Lower leg skin (tissue), 3 donors: Measurements from ENCODE around the gene MAGEL2.

ENCODE experiments used
- CTCF ChIP-seq, 3 donors: fragments of 450-650 bp; IDR thresholded peaks; one replicate each; pipeline ENCODE4 v1.5.1; 2016; ENCODE audit warnings: antibody characterized with exemption in 3 of 3, mild to moderate bottlenecking in 3 of 3, moderate library complexity in 2 of 3
- POLR2A ChIP-seq, 2 donors: fragments of 450-650 bp; IDR thresholded peaks; one replicate each; pipeline ENCODE4 v1.6.1; 2016 to 2017; ENCODE audit warnings: antibody characterized with exemption in 2 of 2, mild to moderate bottlenecking in 1 of 2, moderate library complexity in 1 of 2

GRCh38 chr15:23687143-23687470 is 39.4 kb upstream of the MAGEL2 start, which contains the start of gene NDN:
- TF ChIP-seq CTCF (IDR thresholded peaks at IDR 0.05) = no peak
- TF ChIP-seq POLR2A (IDR thresholded peaks at IDR 0.05) = no peak
